Ascending aorta (tissue), 2 donors: ENCODE measurements around the gene SMARCA4. TPM values are rescaled to one million over a fixed set of nuclear protein-coding genes. Genes with fewer than 3 reads are reported as not detected.

Experiments
- DNase-seq, 2 donors: peaks; one replicate each; pipeline ENCODE4 v3.0.0-alpha.2; 2019; ENCODE audit warnings: low spot score in 2 of 2
- H3K27ac ChIP-seq, 2 donors: fragments of 200-600 bp; sonication (generic); one replicate each; pipeline ENCODE4 v1.5.1; 2016 to 2017; ENCODE audit warnings: mild to moderate bottlenecking in 1 of 2
- H3K27me3 ChIP-seq: fragments of 200-600 bp; sonication (generic); one replicate; pipeline ENCODE4 v1.5.1; 2017
- H3K36me3 ChIP-seq, 2 donors: fragments of 200-600 bp; sonication (generic); one replicate each; pipeline ENCODE4 v1.5.1; 2016
- H3K4me1 ChIP-seq, 2 donors: fragments of 200-600 bp; sonication (generic); one replicate each; pipeline ENCODE4 v1.5.1; 2016 to 2017; ENCODE audit warnings: mild to moderate bottlenecking in 1 of 2
- H3K4me3 ChIP-seq, 2 donors: fragments of 200-600 bp; sonication (generic); one replicate each; pipeline ENCODE4 v1.5.1; 2016 to 2017; ENCODE audit warnings: mild to moderate bottlenecking in 1 of 2
- H3K9me3 ChIP-seq, 2 donors: fragments of 200-600 bp; sonication (generic); one replicate each; pipeline ENCODE4 v1.5.1; 2016
- CTCF ChIP-seq, 3 experiments: fragments of 200-600 bp in 2 of 3; fragments of 450-650 bp in 1 of 3; sonication (generic) in 2 of 3; IDR thresholded peaks; one replicate each; pipeline ENCODE4 v1.5.1; 2016 to 2019; ENCODE audit warnings: antibody characterized with exemption in 3 of 3, mild to moderate bottlenecking in 1 of 3, moderate library complexity in 1 of 3
- intact Hi-C: fragments of 100-400 bp; cut with DNase I; formaldehyde crosslinking; loops from one replicate; pipeline ENCODE4 v1.15.1; 2023
- total RNA-seq: library from RNA; depleted of rRNA; stranded (reverse); fragments of >200 nt; gene quantifications from one replicate; pipeline ENCODE4 v1.1.0, GENCODE V29; 2016

Gene SMARCA4
- total RNA-seq, 1 donor from 2014 or later = 89.5 TPM

- DNase-seq = no peak
- TF ChIP-seq CTCF (IDR thresholded peaks at IDR 0.05) = no peak
- no peak overlapping the region for H3K27ac ChIP-seq
- H3K27me3 ChIP-seq = no peaks in the 10 kb centered on the region
- intact Hi-C loops = no loop called here
- no peak overlapping the region for H3K4me3 ChIP-seq
- no peaks in the 10 kb centered on the region for H3K9me3 ChIP-seq
- H3K36me3 ChIP-seq = no peaks in the 10 kb centered on the region
- H3K4me1 ChIP-seq = peaks cover 6 to 29% of the 10 kb centered on the region in 2 donors
Observed at GRCh38 chr19:10977742-10978092, 16.9 kb downstream of the SMARCA4 start.

- Histone ChIP-seq H3K27me3 (no peaks in the 10 kb centered on the region), H3K4me1 (peaks cover 6 to 28% of the 10 kb centered on the region in 2 donors), H3K27ac (peak overlapping the region; percentile 50 to 62), H3K9me3 (no peaks in the 10 kb centered on the region), H3K4me3 (peak overlapping the region in 1 of 2 donors; percentile 46), H3K36me3 (peaks cover 9 to 10% of the 10 kb centered on the region in 2 donors)
- no peak for DNase-seq
- peak in 2 of 3 experiments; percentile 28 to 29 for TF ChIP-seq CTCF (IDR thresholded peaks at IDR 0.05)
- intact Hi-C loops = loop anchor here (5.0 kb wide), 1 partner anchor 43 kb away; no protein-coding TSS in a partner anchor
Observed at GRCh38 chr19:10979951-10980381, 19.1 kb downstream of the SMARCA4 start.

- Histone ChIP-seq H3K36me3 (peaks cover 19 to 24% of the 10 kb centered on the region in 2 donors), H3K27me3 (no peaks in the 10 kb centered on the region), H3K27ac (peak overlapping the region in 1 of 2 donors; percentile 62), H3K9me3 (no peaks in the 10 kb centered on the region), H3K4me1 (peaks cover 3 to 14% of the 10 kb centered on the region in 2 donors), H3K4me3 (no peak overlapping the region)
- intact Hi-C loops = loop anchor here (5.0 kb wide), 1 partner anchor 44 kb away; no protein-coding TSS in a partner anchor
- no peak for TF ChIP-seq CTCF (IDR thresholded peaks at IDR 0.05)
- DNase-seq = no peak
Observed at GRCh38 chr19:10981252-10981895, 20.5 kb downstream of the SMARCA4 start.

- Histone ChIP-seq H3K9me3 (no peaks in the 10 kb centered on the region), H3K36me3 (peaks cover 36 to 39% of the 10 kb centered on the region in 2 donors), H3K27ac (no peak overlapping the region), H3K27me3 (no peaks in the 10 kb centered on the region), H3K4me3 (no peak overlapping the region), H3K4me1 (peaks cover 0 to 3% of the 10 kb centered on the region in 2 donors)
- intact Hi-C loops = loop anchor here (5.0 kb wide), 1 partner anchor 46 kb away; no protein-coding TSS in a partner anchor
- no peak for TF ChIP-seq CTCF (IDR thresholded peaks at IDR 0.05)
- DNase-seq = no peak
Observed at GRCh38 chr19:10983026-10983425, 22.2 kb downstream of the SMARCA4 start.

GRCh38 chr19:10984166-10984735 lies 23.4 kb downstream of the SMARCA4 start:
- Histone ChIP-seq H3K4me3 (no peak overlapping the region), H3K4me1 (peaks cover 0 to 3% of the 10 kb centered on the region in 2 donors), H3K36me3 (peaks cover 48 to 51% of the 10 kb centered on the region in 2 donors), H3K9me3 (no peaks in the 10 kb centered on the region), H3K27me3 (no peaks in the 10 kb centered on the region), H3K27ac (no peak overlapping the region)
- DNase-seq = no peak
- intact Hi-C loops = loop anchor here (5.0 kb wide), 1 partner anchor 47 kb away; no protein-coding TSS in a partner anchor
- no peak for TF ChIP-seq CTCF (IDR thresholded peaks at IDR 0.05)
